ENCODE results near the gene TAS2R41.

TAS2R41 gene

GRCh38 chr7:143493751-143494150, 16.1 kb downstream of the TAS2R41 start:
- DNase-seq = no peak

- DNase-seq = peak; percentile 13
Measured at GRCh38 chr7:143494622-143495021, 16.9 kb downstream of the TAS2R41 start.

- no peak for DNase-seq
Measured at GRCh38 chr7:143495851-143496250, 18.2 kb downstream of the TAS2R41 start.

- DNase-seq = no peak
Measured at GRCh38 chr7:143496263-143496662, 18.6 kb downstream of the TAS2R41 start.

GRCh38 chr7:143497008-143497795, 19.5 kb downstream of the TAS2R41 start:
- DNase-seq = no peak

- DNase-seq = no peak
Measured at GRCh38 chr7:143499246-143499645, 21.6 kb downstream of the TAS2R41 start.

GRCh38 chr7:143499743-143500348, 22.2 kb downstream of the TAS2R41 start:
- no peak for DNase-seq

GRCh38 chr7:143503261-143503660, 25.6 kb downstream of the TAS2R41 start:
- DNase-seq = no peak

- no peak for DNase-seq
Measured at GRCh38 chr7:143504215-143504936, 26.7 kb downstream of the TAS2R41 start.

- DNase-seq = no peak
Measured at GRCh38 chr7:143504937-143505297, 27.2 kb downstream of the TAS2R41 start.

- DNase-seq = no peak
Measured at GRCh38 chr7:143505838-143506237, 28.2 kb downstream of the TAS2R41 start.

- DNase-seq = no peak
Measured at GRCh38 chr7:143507094-143507518, 29.4 kb downstream of the TAS2R41 start.

GRCh38 chr7:143507534-143508055, 29.9 kb downstream of the TAS2R41 start:
- DNase-seq = no peak

GRCh38 chr7:143510854-143511592, 33.4 kb downstream of the TAS2R41 start:
- DNase-seq = no peak

GRCh38 chr7:143511593-143512047, 33.9 kb downstream of the TAS2R41 start:
- DNase-seq = no peak

GRCh38 chr7:143512488-143513340, 35.0 kb downstream of the TAS2R41 start:
- peak; percentile 46 for DNase-seq

- DNase-seq = no peak
Measured at GRCh38 chr7:143514487-143514886, 36.8 kb downstream of the TAS2R41 start.

GRCh38 chr7:143514995-143515735, 37.5 kb downstream of the TAS2R41 start:
- no peak for DNase-seq

- no peak for DNase-seq
Measured at GRCh38 chr7:143516981-143517380, 39.3 kb downstream of the TAS2R41 start.

GRCh38 chr7:143518521-143518920, 40.8 kb downstream of the TAS2R41 start:
- DNase-seq = no peak

- no peak for DNase-seq
Measured at GRCh38 chr7:143518941-143519340, 41.3 kb downstream of the TAS2R41 start.
